GM21381 (cell line): ENCODE results near the gene TBCK.
"Not testable (repeated sequence)": the region's sequence is repeated elsewhere in the genome, so short reads cannot be mapped to it uniquely, and the experiment has no call there.

Experiments used
- ATAC-seq: cut with Tn5 transposase; IDR thresholded peaks from one replicate; pipeline ENCODE4 v1.9.1; 2021; ENCODE audit warnings: mild to moderate bottlenecking, moderate library complexity; ENCODE audit not compliant: unreplicated experiment

TBCK gene

GRCh38 chr4:106231931-106232330 is 84.1 kb downstream of the TBCK start:
- no peak for ATAC-seq

GRCh38 chr4:106222548-106222947 is 93.5 kb downstream of the TBCK start:
- ATAC-seq: no peak

- not testable (repeated sequence) for ATAC-seq
Observed at GRCh38 chr4:106213291-106213690, 102.7 kb downstream of the TBCK start.

GRCh38 chr4:106210021-106210420 is 106.0 kb downstream of the TBCK start:
- ATAC-seq: no peak

- no peak for ATAC-seq
Observed at GRCh38 chr4:106208481-106209460, 107.2 kb downstream of the TBCK start.

- no peak for ATAC-seq
Observed at GRCh38 chr4:106201373-106201772, 114.6 kb downstream of the TBCK start.

GRCh38 chr4:106195435-106195950 is 120.5 kb downstream of the TBCK start:
- no peak for ATAC-seq

GRCh38 chr4:106194801-106195200 is 121.2 kb downstream of the TBCK start:
- no peak for ATAC-seq

GRCh38 chr4:106192131-106192530 is 123.9 kb downstream of the TBCK start:
- ATAC-seq: no peak

GRCh38 chr4:106186201-106186600 is 129.8 kb downstream of the TBCK start:
- ATAC-seq: no peak

GRCh38 chr4:106183551-106183950 is 132.5 kb downstream of the TBCK start:
- no peak for ATAC-seq

GRCh38 chr4:106172861-106173260 is 143.1 kb downstream of the TBCK start:
- ATAC-seq: no peak

GRCh38 chr4:106165351-106166010 is 150.5 kb downstream of the TBCK start:
- no peak for ATAC-seq

GRCh38 chr4:106162278-106162677 is 153.7 kb downstream of the TBCK start:
- no peak for ATAC-seq

- no peak for ATAC-seq
Observed at GRCh38 chr4:106160560-106160959, 155.4 kb downstream of the TBCK start.

GRCh38 chr4:106149911-106150310 is 166.1 kb downstream of the TBCK start:
- ATAC-seq: no peak

GRCh38 chr4:106149026-106149425 is 167.0 kb downstream of the TBCK start:
- no peak for ATAC-seq

GRCh38 chr4:106142616-106143127 is 173.3 kb downstream of the TBCK start:
- no peak for ATAC-seq

GRCh38 chr4:106140601-106141000 is 175.4 kb downstream of the TBCK start:
- no peak for ATAC-seq

GRCh38 chr4:106136777-106137331 is 179.2 kb downstream of the TBCK start:
- ATAC-seq: no peak

GRCh38 chr4:106132045-106132444 is 184.0 kb downstream of the TBCK start:
- ATAC-seq: no peak
